K562 (cell line): ENCODE measurements around the gene MOSPD3. TPM values are rescaled to one million over a fixed set of nuclear protein-coding genes. Genes with fewer than 3 reads are reported as not detected.

Experiments
- ASH1L ChIP-seq: fragments of 450-650 bp; IDR thresholded peaks from 2 replicates; pipeline ENCODE4 v1.6.1; 2018; ENCODE audit warnings: borderline replicate concordance, mild to moderate bottlenecking, low read depth; ENCODE audit not compliant: partially characterized antibody
- BRD9 ChIP-seq: fragments of 450-650 bp; IDR thresholded peaks from 2 replicates; pipeline ENCODE4 v1.6.1; 2018; ENCODE audit warnings: low read depth; ENCODE audit not compliant: partially characterized antibody
- ELF2 ChIP-seq: fragments of 250-450 bp; sonication (Bioruptor Pico); IDR thresholded peaks from 2 replicates; pipeline ENCODE4 v1.5.0; 2021; ENCODE audit warnings: mild to moderate bottlenecking
- ETV5 ChIP-seq: sonication (generic); formaldehyde crosslinking; IDR thresholded peaks from 2 replicates; pipeline ENCODE4 v1.4.0; 2020; ENCODE audit warnings: low read depth, mild to moderate bottlenecking, missing genetic modification reagents
- HDAC1 ChIP-seq, 2 experiments: fragments of 450-650 bp; IDR thresholded peaks; 2 replicates each; pipeline ENCODE4 v1.6.1; 2016 to 2017; ENCODE audit warnings: inconsistent platforms in 1 of 2, mild to moderate bottlenecking in 1 of 2, moderate library complexity in 1 of 2
- HDAC8 ChIP-seq: fragments of 450-650 bp; IDR thresholded peaks from 2 replicates; pipeline ENCODE4 v1.6.1; 2016; ENCODE audit warnings: mild to moderate bottlenecking, missing genetic modification characterization, moderate library complexity, missing compliant biosample characterization
- JUND ChIP-seq, 2 experiments: IDR thresholded peaks; 2 replicates in 1 of 2; 3 replicates in 1 of 2; pipeline ENCODE4 v1.6.1; 2011; ENCODE audit warnings: borderline replicate concordance in 2 of 2, low read depth in 2 of 2, low read length in 2 of 2, improper control_type of control experiment in 1 of 2, missing biosample characterization in 1 of 2, missing genetic modification characterization in 1 of 2, missing genetic modification reagents in 1 of 2
- MCM5 ChIP-seq: fragments of 450-650 bp; IDR thresholded peaks from 2 replicates; pipeline ENCODE4 v1.6.1; 2016; ENCODE audit warnings: low read depth
- SIN3B ChIP-seq: fragments of 450-650 bp; IDR thresholded peaks from 2 replicates; pipeline ENCODE4 v1.6.1; 2017; ENCODE audit warnings: low read depth, mild to moderate bottlenecking, moderate library complexity
- SLC30A9 ChIP-seq: fragments of 250-450 bp; sonication (Bioruptor Pico); IDR thresholded peaks from 2 replicates; pipeline ENCODE4 v1.8.0; 2022; ENCODE audit warnings: mild to moderate bottlenecking, moderate library complexity
- ZFPM2 ChIP-seq: fragments of 250-450 bp; sonication (Bioruptor Pico); IDR thresholded peaks from 2 replicates; pipeline ENCODE4 v1.5.1; 2022; ENCODE audit warnings: mild to moderate bottlenecking
- ZNF175 ChIP-seq: fragments of 200-800 bp; sonication (Bioruptor generic); IDR thresholded peaks from 2 replicates; pipeline ENCODE4 v1.6.1; 2016; ENCODE audit warnings: low read depth, mild to moderate bottlenecking, missing genetic modification characterization, missing compliant biosample characterization
- ZNF217 ChIP-seq: sonication (generic); formaldehyde crosslinking; IDR thresholded peaks from 2 replicates; pipeline ENCODE4 v1.8.0; 2022; ENCODE audit warnings: mild to moderate bottlenecking, missing genetic modification reagents
- ZNF24 ChIP-seq: fragments of 450-650 bp; IDR thresholded peaks from 2 replicates; pipeline ENCODE4 v1.6.1; 2016
- ZNF444 ChIP-seq: fragments of 250-450 bp; sonication (Bioruptor Pico); IDR thresholded peaks from 2 replicates; pipeline ENCODE4 v1.4.0; 2020; ENCODE audit warnings: mild to moderate bottlenecking, moderate library complexity
- polyA plus RNA-seq, 8 experiments: library from polyadenylated mRNA; depleted of rRNA in 4 of 8; stranded (reverse) in 5 of 8; unstranded in 3 of 8; fragments of >200 nt; fragmentation: Nextera tagmentation in 2 of 8; fragmentation: Illumina TruSeq in 1 of 8; extraction: Ambion mirVana in 2 of 8; extraction: Trizol in 1 of 8; gene quantifications; 2 replicates each; pipeline versions ENCODE4 v1.2.1 to v1.2.3, GENCODE V29; 2011 to 2014; ENCODE audit warnings: inconsistent platforms in 1 of 8, missing spikeins in 1 of 8
- total RNA-seq, 7 experiments: library from RNA; depleted of rRNA in 6 of 7; stranded (reverse); fragments of >200 nt in 6 of 7; fragmentation: Illumina TruSeq in 2 of 7; extraction: Trizol in 2 of 7; gene quantifications; 2 replicates each; pipeline versions ENCODE4 v1.2.1 to v1.2.3, GENCODE V29; 2011 to 2021; ENCODE audit warnings: low replicate concordance in 1 of 7
- TF ChIP-seq, protein P1 (sequence below): sonication (generic); formaldehyde crosslinking; IDR thresholded peaks from 2 replicates; pipeline ENCODE4 v1.8.0; 2022; ENCODE audit warnings: mild to moderate bottlenecking, missing genetic modification reagents
- TF ChIP-seq, protein P2 (sequence below), 2 experiments: fragments of 450-650 bp; conservative IDR thresholded peaks; 2 replicates each; pipeline ENCODE4 v1.6.1; 2017; ENCODE audit warnings: mild to moderate bottlenecking in 2 of 2, moderate library complexity in 2 of 2
- TF ChIP-seq, protein P3 (sequence below): fragments of 250-450 bp; sonication (Bioruptor Pico); IDR thresholded peaks from 2 replicates; pipeline ENCODE4 v1.4.0; 2020; ENCODE audit warnings: borderline replicate concordance
- TF ChIP-seq, protein P4 (sequence below): IDR thresholded peaks from 2 replicates; pipeline ENCODE4 v1.6.1; 2016; ENCODE audit warnings: missing genetic modification characterization, missing compliant biosample characterization
- TF ChIP-seq, protein P5 (sequence below): fragments of 450-650 bp; formaldehyde crosslinking; IDR thresholded peaks from 2 replicates; pipeline ENCODE4 v1.4.0; 2022; ENCODE audit warnings: mild to moderate bottlenecking, moderate library complexity

The MOSPD3 gene
- total and polyA plus RNA-seq, 9 of the 15 experiments (the other 6 are each of a cell fraction or from before 2014, with no cell fraction given), result 1.4 to 32.1 (median 7.3) TPM

DNA sequence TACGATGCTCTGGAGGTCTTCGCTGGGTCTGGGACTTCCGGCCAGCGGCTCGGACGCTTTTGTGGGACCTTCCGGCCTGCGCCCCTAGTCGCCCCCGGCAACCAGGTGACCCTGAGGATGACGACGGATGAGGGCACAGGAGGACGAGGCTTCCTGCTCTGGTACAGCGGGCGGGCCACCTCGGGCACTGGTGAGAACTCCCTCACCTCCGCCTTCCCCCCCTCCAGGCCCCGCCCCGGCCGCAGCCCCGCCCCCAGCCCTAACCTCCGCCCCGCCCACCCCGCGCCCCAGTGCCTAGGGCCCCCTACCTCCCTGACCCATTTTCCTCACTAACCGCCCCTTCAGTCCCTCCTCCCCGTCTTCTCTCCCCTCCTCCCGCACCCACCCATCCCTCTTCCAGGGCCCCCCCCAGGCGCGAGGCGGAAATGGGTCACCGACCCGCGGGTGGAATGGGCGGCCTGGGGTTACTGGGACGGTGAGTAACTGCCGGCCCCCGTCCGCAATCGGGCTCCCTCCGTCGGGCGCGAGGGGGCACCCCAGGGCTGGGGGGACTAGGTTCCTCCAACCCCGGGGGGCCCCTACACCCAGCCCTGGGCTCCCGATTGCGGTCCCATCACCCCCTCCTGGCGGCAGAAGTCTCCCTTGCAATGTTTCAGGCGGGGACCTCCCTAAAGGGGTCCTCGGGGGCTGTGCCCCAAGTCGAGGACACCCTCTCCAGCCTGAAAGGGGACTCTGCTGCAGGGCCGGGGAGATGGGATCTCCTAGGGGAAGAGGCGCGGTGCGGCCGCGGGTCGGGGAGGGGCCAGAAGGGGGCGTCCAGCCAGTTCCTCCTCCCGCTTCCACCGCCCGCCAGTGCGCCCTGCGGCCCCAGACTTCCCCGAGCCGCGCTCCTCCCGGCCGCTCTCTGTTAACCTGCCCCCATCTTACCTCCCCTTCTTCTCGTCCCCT is 8.0 kb upstream of the MOSPD3 start (continued):
- TF ChIP-seq, protein P1, sequence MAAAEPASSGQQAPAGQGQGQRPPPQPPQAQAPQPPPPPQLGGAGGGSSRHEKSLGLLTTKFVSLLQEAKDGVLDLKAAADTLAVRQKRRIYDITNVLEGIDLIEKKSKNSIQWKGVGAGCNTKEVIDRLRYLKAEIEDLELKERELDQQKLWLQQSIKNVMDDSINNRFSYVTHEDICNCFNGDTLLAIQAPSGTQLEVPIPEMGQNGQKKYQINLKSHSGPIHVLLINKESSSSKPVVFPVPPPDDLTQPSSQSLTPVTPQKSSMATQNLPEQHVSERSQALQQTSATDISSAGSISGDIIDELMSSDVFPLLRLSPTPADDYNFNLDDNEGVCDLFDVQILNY (CRISPR knock-in tag), result no peak
- TF ChIP-seq ZNF444 (no peak), ETV5 (CRISPR knock-in tag) (peak; percentile 73), SLC30A9 (CRISPR knock-in tag) (no peak), JUND (IDR thresholded peaks at IDR 0.05; ENCODE audit: borderline replicate concordance, low read depth, low read length) (peak; percentile 34; the same call in 1 of the 2 replicates), JUND (tag; IDR thresholded peaks at IDR 0.05; ENCODE audit: borderline replicate concordance, low read depth, low read length) (no peak; the same call in 2 of the 3 replicates), SIN3B (peak; percentile 65; the same call in 1 of the 2 replicates), ZNF217 (CRISPR knock-in tag) (no peak), HDAC1 (IDR thresholded peaks at IDR 0.05) (peak in 1 of 2 experiments; percentile 76; a peak in 3 of 4 replicates), ZNF175 (CRISPR knock-in tag) (no peak), BRD9 (no peak), ZNF24 (peak; percentile 26; the same call in 1 of the 2 replicates), ZFPM2 (CRISPR knock-in tag) (no peak), ASH1L (no peak), MCM5 (no peak), HDAC8 (tag) (no peak), ELF2 (CRISPR knock-in tag) (no peak)
- TF ChIP-seq, protein P2, sequence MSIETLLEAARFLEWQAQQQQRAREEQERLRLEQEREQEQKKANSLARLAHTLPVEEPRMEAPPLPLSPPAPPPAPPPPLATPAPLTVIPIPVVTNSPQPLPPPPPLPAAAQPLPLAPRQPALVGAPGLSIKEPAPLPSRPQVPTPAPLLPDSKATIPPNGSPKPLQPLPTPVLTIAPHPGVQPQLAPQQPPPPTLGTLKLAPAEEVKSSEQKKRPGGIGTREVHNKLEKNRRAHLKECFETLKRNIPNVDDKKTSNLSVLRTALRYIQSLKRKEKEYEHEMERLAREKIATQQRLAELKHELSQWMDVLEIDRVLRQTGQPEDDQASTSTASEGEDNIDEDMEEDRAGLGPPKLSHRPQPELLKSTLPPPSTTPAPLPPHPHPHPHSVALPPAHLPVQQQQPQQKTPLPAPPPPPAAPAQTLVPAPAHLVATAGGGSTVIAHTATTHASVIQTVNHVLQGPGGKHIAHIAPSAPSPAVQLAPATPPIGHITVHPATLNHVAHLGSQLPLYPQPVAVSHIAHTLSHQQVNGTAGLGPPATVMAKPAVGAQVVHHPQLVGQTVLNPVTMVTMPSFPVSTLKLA (conservative IDR thresholded peaks at IDR 0.05), result peak; percentile 63 to 77; a peak in 3 of 4 replicates
- TF ChIP-seq, protein P3, sequence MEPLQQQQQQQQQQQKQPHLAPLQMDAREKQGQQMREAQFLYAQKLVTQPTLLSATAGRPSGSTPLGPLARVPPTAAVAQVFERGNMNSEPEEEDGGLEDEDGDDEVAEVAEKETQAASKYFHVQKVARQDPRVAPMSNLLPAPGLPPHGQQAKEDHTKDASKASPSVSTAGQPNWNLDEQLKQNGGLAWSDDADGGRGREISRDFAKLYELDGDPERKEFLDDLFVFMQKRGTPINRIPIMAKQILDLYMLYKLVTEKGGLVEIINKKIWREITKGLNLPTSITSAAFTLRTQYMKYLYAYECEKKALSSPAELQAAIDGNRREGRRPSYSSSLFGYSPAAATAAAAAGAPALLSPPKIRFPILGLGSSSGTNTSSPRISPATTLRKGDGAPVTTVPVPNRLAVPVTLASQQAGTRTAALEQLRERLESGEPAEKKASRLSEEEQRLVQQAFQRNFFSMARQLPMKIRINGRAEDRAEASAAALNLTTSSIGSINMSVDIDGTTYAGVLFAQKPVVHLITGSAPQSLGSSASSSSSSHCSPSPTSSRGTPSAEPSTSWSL, result no peak
- TF ChIP-seq, protein P4, sequence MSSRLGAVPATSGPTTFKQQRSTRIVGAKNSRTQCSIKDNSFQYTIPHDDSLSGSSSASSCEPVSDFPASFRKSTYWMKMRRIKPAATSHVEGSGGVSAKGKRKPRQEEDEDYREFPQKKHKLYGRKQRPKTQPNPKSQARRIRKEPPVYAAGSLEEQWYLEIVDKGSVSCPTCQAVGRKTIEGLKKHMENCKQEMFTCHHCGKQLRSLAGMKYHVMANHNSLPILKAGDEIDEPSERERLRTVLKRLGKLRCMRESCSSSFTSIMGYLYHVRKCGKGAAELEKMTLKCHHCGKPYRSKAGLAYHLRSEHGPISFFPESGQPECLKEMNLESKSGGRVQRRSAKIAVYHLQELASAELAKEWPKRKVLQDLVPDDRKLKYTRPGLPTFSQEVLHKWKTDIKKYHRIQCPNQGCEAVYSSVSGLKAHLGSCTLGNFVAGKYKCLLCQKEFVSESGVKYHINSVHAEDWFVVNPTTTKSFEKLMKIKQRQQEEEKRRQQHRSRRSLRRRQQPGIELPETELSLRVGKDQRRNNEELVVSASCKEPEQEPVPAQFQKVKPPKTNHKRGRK (tag), result no peak
- TF ChIP-seq, protein P5, sequence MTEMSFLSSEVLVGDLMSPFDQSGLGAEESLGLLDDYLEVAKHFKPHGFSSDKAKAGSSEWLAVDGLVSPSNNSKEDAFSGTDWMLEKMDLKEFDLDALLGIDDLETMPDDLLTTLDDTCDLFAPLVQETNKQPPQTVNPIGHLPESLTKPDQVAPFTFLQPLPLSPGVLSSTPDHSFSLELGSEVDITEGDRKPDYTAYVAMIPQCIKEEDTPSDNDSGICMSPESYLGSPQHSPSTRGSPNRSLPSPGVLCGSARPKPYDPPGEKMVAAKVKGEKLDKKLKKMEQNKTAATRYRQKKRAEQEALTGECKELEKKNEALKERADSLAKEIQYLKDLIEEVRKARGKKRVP (CRISPR knock-in tag), result no peak
